MG63 (cell line): ENCODE measurements around the gene SUN2. TPM values are rescaled to one million over a fixed set of nuclear protein-coding genes. Genes with fewer than 3 reads are reported as not detected.

Source experiments
- DNase-seq: peaks from one replicate; pipeline ENCODE4 v3.0.0-alpha.2; 2020
- H3K27me3 ChIP-seq: fragments of 250-450 bp; sonication (Bioruptor Pico); 2 replicates; pipeline ENCODE4 v1.5.1; 2020; ENCODE audit warnings: mild to moderate bottlenecking, moderate library complexity
- H3K36me3 ChIP-seq: fragments of 250-450 bp; sonication (Bioruptor Pico); 2 replicates; pipeline ENCODE4 v1.5.1; 2020; ENCODE audit warnings: mild to moderate bottlenecking, moderate library complexity
- H3K4me3 ChIP-seq: fragments of 250-450 bp; sonication (Bioruptor Pico); 2 replicates; pipeline ENCODE4 v1.5.1; 2020; ENCODE audit warnings: mild to moderate bottlenecking, moderate library complexity
- H3K9me3 ChIP-seq: fragments of 250-450 bp; sonication (Bioruptor Pico); 2 replicates; pipeline ENCODE4 v1.5.1; 2020; ENCODE audit warnings: mild to moderate bottlenecking, moderate library complexity
- total RNA-seq: library from RNA; depleted of rRNA; stranded (reverse); fragments of >200 nt; shearing (Covaris generic); gene quantifications from 2 replicates; pipeline ENCODE4 v1.2.3, GENCODE V29; 2014; ENCODE audit warnings: low replicate concordance

The SUN2 gene
- total RNA-seq, 1 experiment from 2014 or later = 182 TPM

- Histone ChIP-seq H3K4me3 (peak overlapping the region; percentile 39), H3K27me3 (no peaks in the 10 kb centered on the region)
- no peak for DNase-seq
These were observed 51.1 kb downstream of the SUN2 start for GRCh38 chr22:38704654-38705234.

GRCh38 chr22:38700789-38701628 lies 54.8 kb downstream of the SUN2 start, which contains the start of gene JOSD1:
TSS of gene JOSD1 (minus strand) at chr22:38700943. CDS start at chr22:38699987, 956 bp downstream.
- peak; percentile 94 for DNase-seq
- Histone ChIP-seq H3K9me3 (no peaks in the 10 kb centered on the region), H3K36me3 (peaks cover 22% of the 10 kb centered on the region), H3K27me3 (no peaks in the 10 kb centered on the region), H3K4me3 (peak within 1 kb of the TSS; percentile 82)

More at GRCh38 chr22:38704654-38705234, 51.1 kb downstream of the SUN2 start:
- H3K9me3 ChIP-seq = no peaks in the 10 kb centered on the region; the same call in 1 of the 2 replicates
- H3K36me3 ChIP-seq = peaks cover 14% of the 10 kb centered on the region

DNA sequence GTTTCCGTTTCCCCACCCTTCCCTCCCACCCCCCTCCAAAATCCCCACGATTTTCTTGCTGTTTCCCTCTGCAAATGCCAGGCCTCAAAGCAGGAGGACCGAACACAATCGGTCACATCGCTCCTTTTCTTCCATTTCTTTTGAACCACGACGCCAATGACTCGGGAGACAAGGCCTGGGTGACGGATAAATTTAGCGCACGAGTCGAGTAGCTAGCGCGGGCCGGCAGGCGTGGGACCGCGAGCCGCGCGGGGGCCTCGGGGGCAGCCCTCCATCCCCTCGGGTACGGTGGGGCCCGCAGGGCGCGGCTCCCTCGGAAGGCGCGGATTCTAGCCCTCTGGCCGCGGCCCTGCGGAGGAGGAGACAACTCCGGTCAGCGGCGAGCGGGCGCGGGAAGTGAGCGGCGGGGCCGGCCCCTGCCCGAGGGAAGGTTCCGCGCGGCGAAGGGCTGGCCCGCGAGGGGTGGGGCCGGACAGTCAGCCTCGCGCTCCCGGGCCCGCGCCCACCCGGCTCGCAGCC lies 55.5 kb downstream of the SUN2 start:
- DNase-seq = peak; percentile 74
- no peaks in the 10 kb centered on the region for H3K27me3 ChIP-seq
- H3K4me3 ChIP-seq = peak overlapping the region; percentile 82
- peaks cover 26% of the 10 kb centered on the region for H3K36me3 ChIP-seq
- H3K9me3 ChIP-seq = no peaks in the 10 kb centered on the region

- DNase-seq = peak; percentile 30
- H3K4me3 ChIP-seq = peak overlapping the region; percentile 82
These were observed 56.0 kb downstream of the SUN2 start for GRCh38 chr22:38699784-38700183.

DNA sequence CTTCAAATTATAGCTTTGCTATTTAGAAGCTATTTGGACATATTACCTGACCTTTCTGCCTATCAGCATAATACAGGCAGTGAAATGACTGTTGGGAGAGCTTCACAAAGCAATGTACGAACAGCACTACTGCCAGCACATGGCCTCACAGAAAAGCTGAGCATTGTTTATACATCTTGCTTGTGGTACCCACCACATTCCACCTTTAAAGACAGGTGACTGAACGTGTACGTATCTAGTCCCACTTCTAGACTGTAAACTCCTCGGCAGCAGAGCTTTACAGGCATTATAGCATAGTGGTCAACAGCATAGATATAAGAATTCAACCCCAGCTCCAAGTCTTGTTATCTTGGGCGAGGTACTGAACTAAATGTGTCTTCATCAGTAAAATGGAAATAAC lies 56.7 kb downstream of the SUN2 start:
- no peak for DNase-seq

More at GRCh38 chr22:38699784-38700183, 56.0 kb downstream of the SUN2 start:
- Histone ChIP-seq H3K9me3 (no peaks in the 10 kb centered on the region), H3K27me3 (no peaks in the 10 kb centered on the region), H3K36me3 (peaks cover 26% of the 10 kb centered on the region)

GRCh38 chr22:38698407-38699094 lies 57.2 kb downstream of the SUN2 start:
- H3K36me3 ChIP-seq = peaks cover 36% of the 10 kb centered on the region
- H3K9me3 ChIP-seq = no peaks in the 10 kb centered on the region
- DNase-seq = no peak
- peak overlapping the region; percentile 82 for H3K4me3 ChIP-seq
- H3K27me3 ChIP-seq = no peaks in the 10 kb centered on the region

More for the DNA sequence above, 56.7 kb downstream of the SUN2 start:
- Histone ChIP-seq H3K36me3 (peaks cover 30% of the 10 kb centered on the region), H3K4me3 (peak overlapping the region; percentile 82), H3K9me3 (no peaks in the 10 kb centered on the region), H3K27me3 (no peaks in the 10 kb centered on the region)

GRCh38 chr22:38697425-38698089 lies 58.2 kb downstream of the SUN2 start:
- Histone ChIP-seq H3K9me3 (no peaks in the 10 kb centered on the region), H3K4me3 (no peak overlapping the region; the same call in 1 of the 2 replicates), H3K36me3 (peaks cover 43% of the 10 kb centered on the region), H3K27me3 (no peaks in the 10 kb centered on the region)
- no peak for DNase-seq

GRCh38 chr22:38696606-38697424 lies 59.0 kb downstream of the SUN2 start:
- peak; percentile 70 for DNase-seq
- Histone ChIP-seq H3K27me3 (no peaks in the 10 kb centered on the region), H3K9me3 (no peaks in the 10 kb centered on the region), H3K36me3 (peaks cover 50% of the 10 kb centered on the region), H3K4me3 (0 out of 2 replicates have a peak overlapping the region, but pooled peaks have one; percentile 6)

GRCh38 chr22:38694940-38695339 lies 60.9 kb downstream of the SUN2 start:
- no peak for DNase-seq
- no peaks in the 10 kb centered on the region for H3K27me3 ChIP-seq
- H3K4me3 ChIP-seq = no peak overlapping the region
- H3K36me3 ChIP-seq = peaks cover 62% of the 10 kb centered on the region
- no peaks in the 10 kb centered on the region for H3K9me3 ChIP-seq

DNA sequence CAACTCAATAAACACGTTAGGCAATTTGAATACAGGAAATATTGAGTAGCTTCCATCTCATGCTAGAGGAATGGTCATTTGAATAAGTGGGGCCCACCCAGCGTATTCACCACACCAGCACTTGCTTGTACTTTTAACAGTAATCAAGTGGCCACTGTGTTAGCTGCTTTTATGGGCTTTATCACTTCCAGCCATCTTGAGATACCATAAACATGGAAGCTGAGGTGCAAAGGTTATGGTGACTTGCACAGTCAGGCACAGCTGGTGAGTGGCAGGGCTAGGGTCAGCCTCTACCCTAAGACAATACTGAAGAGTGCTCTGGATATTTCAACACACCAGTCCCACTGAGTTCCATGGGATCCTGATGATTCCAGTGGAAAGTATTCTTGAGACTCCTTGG lies 61.7 kb downstream of the SUN2 start:
- no peaks in the 10 kb centered on the region for H3K9me3 ChIP-seq
- no peak overlapping the region for H3K4me3 ChIP-seq
- DNase-seq = no peak
- peaks cover 66% of the 10 kb centered on the region for H3K36me3 ChIP-seq
- H3K27me3 ChIP-seq = no peaks in the 10 kb centered on the region

DNA sequence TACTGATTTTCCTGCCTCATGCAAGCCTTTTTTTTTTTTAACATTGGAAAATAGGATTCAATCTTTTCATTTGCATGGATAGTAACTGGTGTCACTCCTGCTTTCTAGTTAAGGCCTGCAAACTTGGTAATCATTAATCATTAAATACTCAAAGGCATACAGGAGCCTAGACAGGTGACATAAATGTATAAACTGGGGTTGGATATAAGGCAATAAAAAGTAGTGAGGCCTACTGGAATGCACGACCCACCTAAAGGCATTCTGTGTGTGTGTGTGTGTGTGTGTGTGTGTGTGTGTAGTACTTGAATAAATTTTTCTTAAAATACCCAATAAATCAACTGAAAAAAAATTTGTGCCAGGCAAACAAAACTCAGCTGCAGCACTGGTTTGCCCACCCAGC lies 66.1 kb downstream of the SUN2 start:
- H3K36me3 ChIP-seq = peaks cover 87% of the 10 kb centered on the region
- H3K27me3 ChIP-seq = no peaks in the 10 kb centered on the region
- no peaks in the 10 kb centered on the region for H3K9me3 ChIP-seq
- DNase-seq = no peak
- H3K4me3 ChIP-seq = no peak overlapping the region

DNA sequence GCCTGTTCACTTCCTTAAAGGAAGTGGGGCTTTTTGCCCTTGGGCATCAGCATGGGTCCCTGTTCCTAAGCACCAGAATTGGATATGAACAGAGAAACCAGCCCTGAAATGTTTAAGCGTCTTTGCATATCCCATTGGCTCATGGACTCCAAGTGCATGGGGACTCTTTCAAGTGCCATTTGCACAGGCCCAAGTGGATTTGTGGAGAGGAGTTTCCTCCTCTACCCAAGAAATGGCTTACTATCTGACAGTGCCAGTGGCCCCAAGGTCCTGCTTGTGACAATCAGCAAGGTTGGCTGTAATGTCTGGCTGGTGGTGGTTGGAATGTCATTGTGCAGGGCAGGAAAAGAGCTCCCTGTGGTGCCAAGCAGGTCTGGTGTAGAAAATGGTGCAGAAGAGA lies 70.0 kb downstream of the SUN2 start:
- no peaks in the 10 kb centered on the region; the same call in 1 of the 2 replicates for H3K9me3 ChIP-seq
- peaks cover 80% of the 10 kb centered on the region for H3K36me3 ChIP-seq
- no peak for DNase-seq
- no peaks in the 10 kb centered on the region for H3K27me3 ChIP-seq
- H3K4me3 ChIP-seq = no peak overlapping the region

GRCh38 chr22:38684895-38685294 lies 70.9 kb downstream of the SUN2 start:
- Histone ChIP-seq H3K4me3 (no peak overlapping the region), H3K9me3 (no peaks in the 10 kb centered on the region; the same call in 1 of the 2 replicates), H3K27me3 (no peaks in the 10 kb centered on the region), H3K36me3 (peaks cover 75% of the 10 kb centered on the region)
- DNase-seq = no peak
